ENCODE data around the gene ADCK2.
A peak's percentile ranks its signal among the peaks of the same experiment; 100 is the strongest.
"Not testable (repeated sequence)": the region's sequence is repeated elsewhere in the genome, so short reads cannot be mapped to it uniquely, and the experiment has no call there.

Gene ADCK2

GRCh38 chr7:140646931-140647647, 25.7 kb upstream of the ADCK2 start:
- DNase-seq (ENCODE audit: low read depth in 2 of 2), result no peak

- DNase-seq (ENCODE audit: low read depth in 2 of 2), result no peak
Observed at GRCh38 chr7:140649556-140650205, 23.1 kb upstream of the ADCK2 start.

- no peak for DNase-seq (ENCODE audit: low read depth in 2 of 2)
Observed at GRCh38 chr7:140650367-140650766, 22.4 kb upstream of the ADCK2 start.

- no peak for DNase-seq (ENCODE audit: low read depth in 2 of 2)
Observed at GRCh38 chr7:140653319-140654108, 19.2 kb upstream of the ADCK2 start.

- no peak for DNase-seq (ENCODE audit: low read depth in 2 of 2)
Observed at GRCh38 chr7:140654109-140654387, 18.7 kb upstream of the ADCK2 start.

- no peak for DNase-seq (ENCODE audit: low read depth in 2 of 2)
Observed at GRCh38 chr7:140654661-140655060, 18.1 kb upstream of the ADCK2 start.

- no peak for DNase-seq (ENCODE audit: low read depth in 2 of 2)
Observed at GRCh38 chr7:140655511-140656408, 17.0 kb upstream of the ADCK2 start.

- DNase-seq (ENCODE audit: low read depth in 2 of 2), result no peak
Observed at GRCh38 chr7:140656548-140657515, 15.9 kb upstream of the ADCK2 start.

GRCh38 chr7:140657891-140658290, 14.9 kb upstream of the ADCK2 start:
- DNase-seq (ENCODE audit: low read depth in 2 of 2), result no peak

GRCh38 chr7:140659856-140660255, 12.9 kb upstream of the ADCK2 start:
- DNase-seq (ENCODE audit: low read depth in 2 of 2), result no peak

GRCh38 chr7:140661124-140661523, 11.6 kb upstream of the ADCK2 start:
- no peak for DNase-seq (ENCODE audit: low read depth in 2 of 2)

GRCh38 chr7:140662938-140663337, 9.8 kb upstream of the ADCK2 start:
- DNase-seq (ENCODE audit: low read depth in 2 of 2), result not testable (repeated sequence)

- no peak for DNase-seq (ENCODE audit: low read depth in 2 of 2)
Observed at GRCh38 chr7:140667476-140667875, 5.3 kb upstream of the ADCK2 start.

- no peak for DNase-seq (ENCODE audit: low read depth in 2 of 2)
Observed at GRCh38 chr7:140668641-140669040, 4.1 kb upstream of the ADCK2 start.

- no peak for DNase-seq (ENCODE audit: low read depth in 2 of 2)
Observed at GRCh38 chr7:140669352-140669751, 3.4 kb upstream of the ADCK2 start.

GRCh38 chr7:140669862-140670261, 2.9 kb upstream of the ADCK2 start:
- DNase-seq (ENCODE audit: low read depth in 2 of 2), result not testable (repeated sequence)

- DNase-seq (ENCODE audit: low read depth in 2 of 2), result no peak
Observed at GRCh38 chr7:140670343-140670935, 2.3 kb upstream of the ADCK2 start.

GRCh38 chr7:140671966-140672365, 779 bp upstream of the ADCK2 start:
- no peak for DNase-seq (ENCODE audit: low read depth in 2 of 2)

GRCh38 chr7:140673063-140673773, 473 bp downstream of the ADCK2 start:
- peak; percentile 21 to 33 for DNase-seq (ENCODE audit: low read depth in 2 of 2)

GRCh38 chr7:140673774-140674155, 1.0 kb downstream of the ADCK2 start:
- no peak for DNase-seq (ENCODE audit: low read depth in 2 of 2)

Measured in stimulated activated CD8-positive, alpha-beta memory T cell treated with anti-CD3 and anti-CD28 coated beads, Interleukin-15, amount 100 ng/mL, for 4 hours (primary cell).